ACHN (cell line): Measurements from ENCODE around the gene CLMN.
A peak's percentile ranks its signal among the peaks of the same experiment; 100 is the strongest.
"Not testable (repeated sequence)": the region's sequence is repeated elsewhere in the genome, so short reads cannot be mapped to it uniquely, and the experiment has no call there.

Source experiments
- DNase-seq: peaks from one replicate; pipeline ENCODE4 v3.0.0-alpha.2; 2015
- in situ Hi-C: cut with HindIII; loops from 2 replicates; pipeline ENCODE4 v1.10.0; 2017; ENCODE audit warnings: low sequenced_read_pairs, low pct_ligation_motif_present, low pct_unique_long_range_greater_than_20kb

CLMN gene

GRCh38 chr14:95220663-95221231, 99.0 kb downstream of the CLMN start:
- no peak for DNase-seq
- in situ Hi-C loops, result no loop called here

DNA sequence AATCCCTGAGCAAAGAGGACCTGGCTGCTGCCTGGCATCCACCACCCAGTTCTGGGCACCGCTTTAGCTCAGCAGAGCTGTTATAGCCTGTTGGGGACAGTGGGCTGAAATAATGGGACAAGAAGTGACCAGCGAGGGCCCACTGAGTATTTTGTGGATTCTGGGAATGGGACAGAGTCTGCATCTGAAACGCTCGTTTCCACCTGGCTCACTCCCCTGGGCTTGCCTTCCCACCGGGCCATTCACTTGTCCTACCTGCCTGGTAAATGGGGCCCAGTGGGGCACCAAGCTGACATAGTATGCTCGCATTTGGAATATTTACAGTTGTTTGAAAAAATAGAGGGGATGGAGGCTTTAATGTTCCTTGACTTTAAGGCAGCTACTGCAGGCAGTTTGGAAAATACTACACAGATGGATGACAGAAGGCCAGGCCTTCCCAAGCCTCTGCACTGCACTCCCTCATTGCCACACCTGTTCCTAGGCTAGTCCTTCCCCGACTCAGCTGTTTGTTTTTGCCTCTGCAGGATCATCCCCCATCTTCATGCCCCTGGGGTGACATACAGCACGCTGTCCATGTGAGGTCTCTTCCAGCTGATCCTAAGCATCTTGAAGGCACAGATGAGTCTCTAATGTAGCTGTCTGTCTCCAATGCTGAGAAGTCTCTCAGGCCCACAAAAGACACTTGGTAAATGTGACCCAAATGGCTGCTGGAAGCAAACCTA, 101.1 kb downstream of the CLMN start:
- DNase-seq, result no peak
- in situ Hi-C loops, result no loop called here

DNA sequence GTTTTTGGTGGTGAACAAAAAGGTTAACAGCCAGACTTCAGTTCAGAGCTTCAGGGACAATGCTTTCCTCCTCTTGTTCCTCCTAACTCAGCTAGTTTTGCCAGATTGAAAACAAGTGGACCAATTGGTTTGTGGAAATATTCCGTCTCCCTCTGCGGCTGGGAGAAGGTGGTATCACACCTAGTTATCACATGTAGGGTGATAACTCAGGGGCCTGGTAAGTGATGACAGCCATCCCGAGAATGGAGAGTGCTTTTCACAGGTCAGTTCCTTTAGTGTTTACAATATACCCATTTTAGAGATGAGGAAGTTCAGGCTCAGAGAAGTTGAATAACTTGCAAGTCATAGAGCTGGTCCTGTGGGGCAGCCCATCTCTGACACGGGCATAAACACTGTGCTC, 101.7 kb downstream of the CLMN start:
- in situ Hi-C loops, result no loop called here
- no peak for DNase-seq

- DNase-seq, result no peak
- in situ Hi-C loops, result no loop called here
Measured at GRCh38 chr14:95217391-95217900, 102.3 kb downstream of the CLMN start.

DNA sequence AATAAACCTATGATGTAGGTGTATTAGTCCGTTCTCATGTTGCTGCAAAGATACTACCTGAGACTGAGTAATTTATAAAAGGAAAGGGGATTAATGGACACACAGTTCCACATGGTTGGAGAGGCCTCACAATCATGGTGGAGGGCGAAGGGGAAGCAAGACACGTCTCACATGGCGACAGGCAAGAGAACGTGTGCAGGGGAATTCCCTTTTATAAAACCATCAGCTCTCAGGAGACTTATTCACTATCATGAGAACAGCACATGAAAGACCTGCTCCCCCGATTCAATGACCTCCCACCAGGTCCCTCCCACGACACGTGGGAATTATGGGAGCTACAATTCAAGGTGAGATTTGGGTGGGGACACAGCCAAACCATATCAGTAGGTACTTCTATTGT, 103.7 kb downstream of the CLMN start:
- no peak for DNase-seq
- in situ Hi-C loops, result no loop called here

GRCh38 chr14:95215094-95215725, 104.5 kb downstream of the CLMN start:
- no peak for DNase-seq
- in situ Hi-C loops, result no loop called here

DNA sequence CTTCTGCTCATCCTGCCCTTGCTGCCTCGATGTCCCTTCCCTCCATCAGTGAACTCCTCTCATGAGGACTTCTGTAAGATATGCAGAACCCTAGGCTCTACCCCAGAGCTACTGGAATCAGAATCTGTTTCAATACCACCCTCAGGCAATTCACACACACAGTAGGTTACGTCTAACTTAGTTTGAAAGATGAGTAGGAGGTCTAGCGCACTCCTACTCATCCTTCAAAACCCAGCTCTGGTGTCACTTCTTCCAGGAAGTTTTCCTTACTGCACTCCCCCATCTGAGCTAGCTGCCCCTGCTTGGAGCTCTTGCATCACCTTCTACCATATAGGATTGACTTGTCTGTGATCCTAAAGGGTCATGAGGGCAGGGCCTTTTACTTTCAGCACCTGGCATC, 105.9 kb downstream of the CLMN start:
- in situ Hi-C loops, result no loop called here
- DNase-seq, result no peak

DNA sequence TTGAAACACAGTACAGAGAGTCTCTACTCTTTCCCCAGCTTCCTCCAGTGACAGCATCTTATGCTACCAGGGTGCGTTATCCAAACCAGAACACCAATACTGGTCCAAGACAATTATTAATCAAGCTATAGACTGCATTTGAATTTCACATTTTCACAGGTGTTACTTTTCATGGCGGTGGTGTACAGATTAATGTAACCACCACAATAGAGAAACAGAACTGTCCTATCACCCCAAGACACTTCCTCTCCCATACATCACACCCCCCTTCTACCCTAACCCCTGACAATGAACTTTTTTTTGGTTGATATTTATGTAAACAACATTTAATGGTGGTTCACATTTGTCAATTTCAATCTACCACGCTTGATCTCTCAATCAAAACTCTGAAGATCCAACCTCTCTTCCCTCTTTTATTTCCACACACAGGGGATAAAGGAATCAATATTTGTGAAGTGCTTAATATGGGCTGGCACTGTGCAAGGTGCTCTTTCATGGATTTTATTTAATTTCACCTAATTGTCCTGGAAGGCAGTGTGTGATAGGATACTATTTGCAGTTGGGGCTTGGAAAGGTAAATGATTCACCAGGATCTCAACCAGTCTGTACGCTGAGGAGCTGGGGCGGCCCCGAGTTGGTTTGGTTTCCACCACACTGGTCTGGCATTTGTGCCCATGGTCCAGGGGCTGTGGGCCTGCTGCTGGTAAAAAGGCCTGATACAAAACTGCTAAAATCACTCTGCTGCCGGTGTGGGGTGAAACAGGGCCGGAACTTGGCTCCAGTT, 107.8 kb downstream of the CLMN start:
- DNase-seq, result no peak
- in situ Hi-C loops, result no loop called here

DNA sequence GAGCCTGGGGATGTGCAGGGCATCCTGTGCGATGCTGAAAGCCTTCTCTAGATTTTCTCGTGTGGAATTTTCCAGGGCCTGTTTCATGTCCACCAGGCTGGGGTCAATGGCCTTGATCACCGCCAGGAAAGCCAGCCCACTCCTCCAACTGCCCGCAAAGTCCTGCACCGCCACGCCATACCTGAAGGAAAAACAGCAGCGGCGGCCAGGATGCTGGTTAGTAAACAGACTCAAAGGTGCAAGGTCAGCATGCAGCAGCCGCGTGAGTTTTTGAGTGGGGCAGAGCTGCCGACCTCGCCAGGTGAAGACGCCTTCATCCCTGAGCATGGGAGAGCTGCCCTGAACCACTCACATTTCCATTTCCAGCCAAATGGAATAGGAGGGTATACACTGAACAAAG, 109.0 kb downstream of the CLMN start:
- in situ Hi-C loops, result no loop called here
- no peak for DNase-seq

DNA sequence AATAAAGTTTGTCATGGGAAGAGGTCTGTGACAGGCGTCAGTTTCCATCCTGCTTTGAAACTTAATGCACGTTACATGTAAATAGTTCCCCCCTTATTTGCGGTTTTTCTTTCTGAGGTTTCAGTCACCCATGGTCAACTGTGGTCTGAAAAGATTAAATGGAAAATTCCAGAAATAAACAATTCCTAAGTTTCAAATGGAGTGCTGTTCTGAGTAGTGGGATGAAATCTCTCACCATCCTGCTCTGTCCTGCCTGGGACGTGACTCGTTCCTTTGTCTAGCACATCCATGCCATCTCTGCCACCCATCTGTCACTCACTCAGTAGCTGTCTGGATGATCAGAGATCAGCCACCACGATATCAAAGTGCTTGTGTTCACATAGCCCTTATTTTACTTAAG, 111.1 kb downstream of the CLMN start:
- in situ Hi-C loops, result no loop called here
- no peak for DNase-seq

DNA sequence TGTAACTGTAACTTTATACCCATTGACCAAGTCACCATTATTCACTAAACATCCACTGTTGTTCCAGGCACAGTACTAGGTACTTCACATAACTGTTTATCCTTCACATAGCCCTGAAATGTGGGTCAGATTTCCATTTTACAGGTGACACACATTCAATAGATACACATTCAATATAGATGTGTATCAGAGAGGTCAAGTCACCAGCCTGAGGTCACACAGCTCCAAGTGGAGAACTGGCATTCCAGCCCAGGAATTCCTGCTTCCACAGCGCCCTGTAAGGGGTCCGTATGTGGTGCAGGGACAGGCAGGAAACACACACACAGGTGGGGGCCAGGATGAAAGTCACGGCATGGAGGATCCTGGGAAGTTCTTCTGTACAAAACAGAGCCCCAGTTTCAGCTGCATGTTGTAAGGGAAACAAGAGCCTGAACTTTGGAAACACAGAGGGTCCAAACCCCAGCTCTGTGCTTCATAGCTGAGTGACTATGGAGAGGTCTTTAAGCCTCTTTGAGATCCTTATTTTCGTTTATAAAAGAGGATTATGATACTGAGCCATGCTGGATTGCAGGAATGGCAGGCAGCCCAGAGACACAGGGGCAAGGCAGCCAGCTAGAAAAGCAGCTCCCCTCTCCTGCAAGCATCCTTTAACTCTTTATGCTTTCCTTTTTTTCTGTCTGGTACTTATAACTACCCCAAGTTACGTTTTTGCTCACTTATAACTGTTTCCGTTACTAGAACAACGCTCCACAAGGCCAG, 112.1 kb downstream of the CLMN start:
- no peak for DNase-seq
- in situ Hi-C loops, result no loop called here

DNA sequence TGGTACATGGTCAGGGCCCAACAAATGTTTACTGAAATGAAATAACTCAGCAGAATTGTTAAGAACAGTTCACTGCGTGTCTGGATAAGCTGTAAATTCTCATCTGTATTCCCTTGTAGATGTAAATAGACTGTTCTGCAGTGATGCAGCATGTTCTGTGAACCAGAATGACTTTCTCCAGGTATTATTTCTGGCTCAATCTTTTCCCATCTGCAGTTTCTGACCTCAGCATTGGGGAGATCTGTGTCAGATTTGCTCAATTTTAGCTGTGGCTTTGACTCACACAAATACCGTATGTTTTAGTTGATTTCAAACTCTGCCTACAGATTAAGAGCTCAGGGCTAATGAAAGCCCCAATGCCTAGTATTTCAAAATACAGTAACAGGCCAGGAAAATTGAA, 113.2 kb downstream of the CLMN start:
- no peak for DNase-seq
- in situ Hi-C loops, result no loop called here

GRCh38 chr14:95204705-95205104, 115.0 kb downstream of the CLMN start:
- in situ Hi-C loops, result no loop called here
- DNase-seq, result no peak

GRCh38 chr14:95201745-95202144, 118.0 kb downstream of the CLMN start:
- in situ Hi-C loops, DNase-seq: not testable (repeated sequence)

DNA sequence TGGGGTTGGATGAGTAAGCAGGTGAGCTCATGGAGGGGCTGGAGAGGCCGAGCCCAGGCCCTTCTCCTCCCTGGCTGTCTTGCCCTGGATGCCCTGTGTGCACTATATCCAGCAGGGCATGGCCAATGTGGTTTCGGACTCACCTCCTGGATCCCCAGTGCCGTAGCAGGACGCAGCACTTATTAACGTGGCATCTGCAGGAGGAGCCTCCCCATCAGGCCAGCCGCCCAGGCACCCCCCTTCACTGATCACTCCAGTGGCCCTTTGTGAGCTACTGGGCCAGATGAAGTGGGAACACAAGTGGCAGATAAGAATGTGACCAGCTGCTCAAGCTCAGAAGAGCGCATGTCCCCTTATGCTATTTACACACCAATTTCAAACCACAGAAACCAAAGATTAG, 119.3 kb downstream of the CLMN start:
- in situ Hi-C loops, result no loop called here
- DNase-seq, result peak; percentile 17

DNA sequence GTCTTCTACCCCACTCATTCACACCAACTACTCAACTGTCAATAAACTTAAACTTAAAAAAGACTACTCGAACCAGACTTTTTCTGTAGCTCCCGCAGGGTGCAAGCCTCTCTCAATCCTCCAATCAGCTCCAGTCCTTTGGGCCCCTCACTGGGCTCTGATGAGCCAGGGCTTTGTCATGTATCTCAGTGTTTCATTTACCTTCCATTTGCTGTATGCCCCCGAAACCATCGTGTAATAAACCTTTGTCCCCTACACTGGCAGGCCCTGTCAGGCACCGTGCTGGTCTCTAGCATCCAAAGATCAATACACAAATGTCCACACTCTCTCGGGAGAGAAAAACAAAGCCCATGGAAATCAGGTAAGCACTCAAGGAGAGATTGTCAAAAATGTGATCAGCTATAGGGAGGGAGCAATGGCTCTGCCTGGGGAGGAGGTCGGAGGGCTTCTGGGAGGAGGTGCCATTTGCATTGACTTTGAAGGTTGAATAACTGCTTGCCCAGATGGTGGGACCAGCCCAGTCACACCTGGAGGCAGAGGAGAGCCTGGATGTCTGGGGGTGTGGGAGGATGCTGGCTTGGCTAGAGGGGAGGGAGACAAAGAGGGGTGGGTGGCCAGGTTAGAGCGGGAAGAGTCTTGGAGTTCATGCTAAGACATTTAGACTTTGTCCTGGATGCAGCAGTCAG, 120.3 kb downstream of the CLMN start:
- in situ Hi-C loops, result no loop called here
- no peak for DNase-seq

- in situ Hi-C loops, result no loop called here
- DNase-seq, result no peak
Measured at GRCh38 chr14:95198320-95198719, 121.4 kb downstream of the CLMN start.

GRCh38 chr14:95197551-95197950, 122.2 kb downstream of the CLMN start:
- no peak for DNase-seq
- in situ Hi-C loops, result no loop called here
